HCT116 (cell line): ENCODE data around the gene RNPC3.

Source experiments
- EGR1 ChIP-seq: IDR thresholded peaks from 2 replicates; pipeline ENCODE4 v1.6.1; 2012; ENCODE audit warnings: low read depth
- EZH2 ChIP-seq: fragments of 200-600 bp; sonication (generic); IDR thresholded peaks from 2 replicates; pipeline ENCODE4 v1.6.1; 2017; ENCODE audit warnings: antibody characterized with exemption, mixed run types
- JUND ChIP-seq: IDR thresholded peaks from 2 replicates; pipeline ENCODE4 v1.6.1; 2012
- POLR2A ChIP-seq: IDR thresholded peaks from 2 replicates; pipeline ENCODE4 v1.7.0; 2011; ENCODE audit warnings: borderline replicate concordance; ENCODE audit not compliant: insufficient read depth, insufficient read length; ENCODE audit errors: extremely low read depth
- POLR2AphosphoS5 ChIP-seq: IDR thresholded peaks from 2 replicates; pipeline ENCODE4 v1.6.1; 2011; ENCODE audit warnings: mild to moderate bottlenecking, low read depth, low read length, moderate library complexity
- TCF7L2 ChIP-seq: IDR thresholded peaks from 2 replicates; pipeline ENCODE4 v1.7.0; 2011; ENCODE audit warnings: borderline replicate concordance, inconsistent platforms; ENCODE audit not compliant: insufficient read depth, insufficient read length; ENCODE audit errors: extremely low read depth
- YY1 ChIP-seq: IDR thresholded peaks from 2 replicates; pipeline ENCODE4 v1.6.1; 2011; ENCODE audit warnings: low read length, low read depth, moderate library complexity, mild to moderate bottlenecking; ENCODE audit not compliant: insufficient replicate concordance; ENCODE audit errors: extremely low read depth
- TF ChIP-seq, protein P1 (sequence below), 3 experiments: fragments of 200-600 bp in 1 of 3; sonication (generic) in 1 of 3; IDR thresholded peaks in 2 of 3; conservative IDR thresholded peaks in 1 of 3; 2 replicates each; pipeline ENCODE4 v1.5.1; 2012 to 2017; ENCODE audit warnings: low read depth in 2 of 3, low read length in 2 of 3, antibody characterized with exemption in 1 of 3, borderline replicate concordance in 1 of 3, control low read depth in 1 of 3, mild to moderate bottlenecking in 1 of 3, mixed read lengths in 1 of 3, mixed run types in 1 of 3, moderate library complexity in 1 of 3; ENCODE audit not compliant: insufficient read depth in 1 of 3
- TF ChIP-seq, protein P2 (sequence below): IDR thresholded peaks from 2 replicates; pipeline ENCODE4 v1.6.1; 2012

- TF ChIP-seq, protein P1, sequence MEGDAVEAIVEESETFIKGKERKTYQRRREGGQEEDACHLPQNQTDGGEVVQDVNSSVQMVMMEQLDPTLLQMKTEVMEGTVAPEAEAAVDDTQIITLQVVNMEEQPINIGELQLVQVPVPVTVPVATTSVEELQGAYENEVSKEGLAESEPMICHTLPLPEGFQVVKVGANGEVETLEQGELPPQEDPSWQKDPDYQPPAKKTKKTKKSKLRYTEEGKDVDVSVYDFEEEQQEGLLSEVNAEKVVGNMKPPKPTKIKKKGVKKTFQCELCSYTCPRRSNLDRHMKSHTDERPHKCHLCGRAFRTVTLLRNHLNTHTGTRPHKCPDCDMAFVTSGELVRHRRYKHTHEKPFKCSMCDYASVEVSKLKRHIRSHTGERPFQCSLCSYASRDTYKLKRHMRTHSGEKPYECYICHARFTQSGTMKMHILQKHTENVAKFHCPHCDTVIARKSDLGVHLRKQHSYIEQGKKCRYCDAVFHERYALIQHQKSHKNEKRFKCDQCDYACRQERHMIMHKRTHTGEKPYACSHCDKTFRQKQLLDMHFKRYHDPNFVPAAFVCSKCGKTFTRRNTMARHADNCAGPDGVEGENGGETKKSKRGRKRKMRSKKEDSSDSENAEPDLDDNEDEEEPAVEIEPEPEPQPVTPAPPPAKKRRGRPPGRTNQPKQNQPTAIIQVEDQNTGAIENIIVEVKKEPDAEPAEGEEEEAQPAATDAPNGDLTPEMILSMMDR (IDR thresholded peaks at IDR 0.05 in 2 of 3, conservative IDR thresholded peaks at IDR 0.05 in 1 of 3; ENCODE audit: borderline replicate concordance in 1 of 3, insufficient read depth in 1 of 3, low read depth in 2 of 3, low read length in 2 of 3): no peak
- TF ChIP-seq POLR2A (no peak), YY1 (no peak), EGR1 (no peak), EZH2 (no peak), POLR2AphosphoS5 (no peak), TCF7L2 (no peak), JUND (no peak)
- TF ChIP-seq, protein P2, sequence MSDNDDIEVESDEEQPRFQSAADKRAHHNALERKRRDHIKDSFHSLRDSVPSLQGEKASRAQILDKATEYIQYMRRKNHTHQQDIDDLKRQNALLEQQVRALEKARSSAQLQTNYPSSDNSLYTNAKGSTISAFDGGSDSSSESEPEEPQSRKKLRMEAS: no peak
Observed at GRCh38 chr1:103523346-103523745, 2.2 kb upstream of the RNPC3 start.
